Right renal cortex interstitium (tissue), 3 donors: ENCODE results near the gene DYNLT1. TPM values are rescaled to one million over a fixed set of nuclear protein-coding genes. Genes with fewer than 3 reads are reported as not detected.
"Not testable (repeated sequence)": the region's sequence is repeated elsewhere in the genome, so short reads cannot be mapped to it uniquely, and the experiment has no call there.

Experiments
- DNase-seq, 3 donors: peaks; one replicate each; pipeline ENCODE4 v3.0.0-alpha.2; 2013; ENCODE audit warnings: low read depth in 3 of 3, low spot score in 2 of 3
- polyA plus RNA-seq, 3 donors: library from polyadenylated mRNA; unstranded; fragments of 120-200 nt; gene quantifications; one replicate each; pipeline ENCODE4 v1.2.1, GENCODE V29; 2013; ENCODE audit not compliant: insufficient read length in 3 of 3

DYNLT1 gene
- polyA plus RNA-seq, 3 donors = 193 to 222 (median 206) TPM

- no peak for DNase-seq
These were observed 19.2 kb upstream of the DYNLT1 start for GRCh38 chr6:158663625-158664165.

GRCh38 chr6:158662954-158663624 is 18.5 kb upstream of the DYNLT1 start:
- no peak for DNase-seq

- DNase-seq = no peak
These were observed 18.0 kb upstream of the DYNLT1 start for GRCh38 chr6:158662607-158662953.

- no peak for DNase-seq
These were observed 16.7 kb upstream of the DYNLT1 start for GRCh38 chr6:158661156-158661685.

GRCh38 chr6:158660333-158660754 is 15.8 kb upstream of the DYNLT1 start:
- DNase-seq = no peak

- DNase-seq = not testable (repeated sequence)
These were observed 12.4 kb upstream of the DYNLT1 start for GRCh38 chr6:158656986-158657385.

- DNase-seq = no peak
These were observed 11.3 kb upstream of the DYNLT1 start for GRCh38 chr6:158655569-158656450.

- no peak for DNase-seq
These were observed 10.5 kb upstream of the DYNLT1 start for GRCh38 chr6:158654960-158655489.

- no peak for DNase-seq
These were observed 10.0 kb upstream of the DYNLT1 start for GRCh38 chr6:158654498-158654897.

- DNase-seq = no peak
These were observed 9.2 kb upstream of the DYNLT1 start for GRCh38 chr6:158653577-158654354.

GRCh38 chr6:158651981-158652737 is 7.6 kb upstream of the DYNLT1 start:
- DNase-seq = not testable (repeated sequence)

- no peak for DNase-seq
These were observed 5.0 kb upstream of the DYNLT1 start, which contains the start of gene SYTL3 for GRCh38 chr6:158649289-158650143. Gene SYTL3, plus strand, starts transcription at chr6:158650054. Its CDS starts 13,215 bp downstream, at chr6:158663269.

- DNase-seq = no peak
These were observed 4.2 kb upstream of the DYNLT1 start for GRCh38 chr6:158648682-158649131.

GRCh38 chr6:158647501-158647900 is 3.0 kb upstream of the DYNLT1 start:
- no peak for DNase-seq

GRCh38 chr6:158646023-158646910 is 1.7 kb upstream of the DYNLT1 start:
- DNase-seq = no peak

- no peak for DNase-seq
These were observed 800 bp upstream of the DYNLT1 start for GRCh38 chr6:158645064-158646022.
